Measurements from ENCODE around the gene XCR1.

DNA sequence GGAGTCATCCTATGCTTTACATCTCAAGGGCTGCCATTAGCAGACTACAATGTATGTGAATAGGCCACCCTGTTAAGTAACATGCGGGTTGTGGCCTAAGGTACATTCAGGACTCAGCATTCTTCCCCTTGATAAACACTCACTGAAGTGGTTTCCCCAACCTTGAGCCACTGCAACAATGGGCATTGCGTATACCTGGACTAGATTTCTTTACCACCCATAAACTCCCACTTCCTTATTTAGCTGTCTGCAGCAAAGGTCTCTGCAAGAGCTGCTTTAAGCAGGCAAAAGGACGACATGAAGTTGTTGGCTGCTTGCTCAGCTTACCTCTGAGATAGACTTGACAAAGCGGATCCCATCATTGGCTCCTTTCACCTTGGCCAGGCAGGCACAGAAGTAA, 47.9 kb downstream of the XCR1 start:
- TF ChIP-seq, protein P1, sequence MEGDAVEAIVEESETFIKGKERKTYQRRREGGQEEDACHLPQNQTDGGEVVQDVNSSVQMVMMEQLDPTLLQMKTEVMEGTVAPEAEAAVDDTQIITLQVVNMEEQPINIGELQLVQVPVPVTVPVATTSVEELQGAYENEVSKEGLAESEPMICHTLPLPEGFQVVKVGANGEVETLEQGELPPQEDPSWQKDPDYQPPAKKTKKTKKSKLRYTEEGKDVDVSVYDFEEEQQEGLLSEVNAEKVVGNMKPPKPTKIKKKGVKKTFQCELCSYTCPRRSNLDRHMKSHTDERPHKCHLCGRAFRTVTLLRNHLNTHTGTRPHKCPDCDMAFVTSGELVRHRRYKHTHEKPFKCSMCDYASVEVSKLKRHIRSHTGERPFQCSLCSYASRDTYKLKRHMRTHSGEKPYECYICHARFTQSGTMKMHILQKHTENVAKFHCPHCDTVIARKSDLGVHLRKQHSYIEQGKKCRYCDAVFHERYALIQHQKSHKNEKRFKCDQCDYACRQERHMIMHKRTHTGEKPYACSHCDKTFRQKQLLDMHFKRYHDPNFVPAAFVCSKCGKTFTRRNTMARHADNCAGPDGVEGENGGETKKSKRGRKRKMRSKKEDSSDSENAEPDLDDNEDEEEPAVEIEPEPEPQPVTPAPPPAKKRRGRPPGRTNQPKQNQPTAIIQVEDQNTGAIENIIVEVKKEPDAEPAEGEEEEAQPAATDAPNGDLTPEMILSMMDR (IDR thresholded peaks at IDR 0.05), result no peak
- no peak for TF ChIP-seq EZH2 (IDR thresholded peaks at IDR 0.05; ENCODE audit: borderline replicate concordance, insufficient read depth, low read depth, low read length, poor library complexity, severe bottlenecking)

Measured in B cell (primary cell).